Measurements from ENCODE around the gene OR1J2. TPM values are rescaled to one million over a fixed set of nuclear protein-coding genes. Genes with fewer than 3 reads are reported as not detected.

OR1J2 gene
- total and polyA plus RNA-seq, 2 of the 4 experiments (the other 2 are of a cell fraction): not detected

GRCh38 chr9:122538757-122539156 is 28.2 kb downstream of the OR1J2 start:
- no peak overlapping the region for H3K14ac ChIP-seq (replicated peaks; ENCODE audit: low read depth, low read length)
- H3K9me1 ChIP-seq (ENCODE audit: insufficient read depth, low read length): no peaks in the 10 kb centered on the region
- CTCF ChIA-PET: no interaction called here
- no peak overlapping the region for H4K8ac ChIP-seq (ENCODE audit: low read depth in 2 of 2, low read length in 2 of 2)
- H3K36me3 ChIP-seq (ENCODE audit: control insufficient read depth, insufficient read depth, low read length): no peaks in the 10 kb centered on the region
- H3K4me1 ChIP-seq (ENCODE audit: control insufficient read depth, insufficient read depth, low read length): no peaks in the 10 kb centered on the region
- no peak overlapping the region for H3K56ac ChIP-seq (ENCODE audit: extremely low read depth, insufficient read depth, low read length)
- no peak overlapping the region for H2AK5ac ChIP-seq (ENCODE audit: low read depth, low read length)
- H4K91ac ChIP-seq (ENCODE audit: insufficient read depth, low read depth, low read length): no peak overlapping the region
- no peak overlapping the region for H3K4me2 ChIP-seq (ENCODE audit: low read depth, low read length)
- TF ChIP-seq ELK1 (IDR thresholded peaks at IDR 0.05; ENCODE audit: borderline replicate concordance, low read depth, low read length) (no peak), CEBPB (IDR thresholded peaks at IDR 0.05; ENCODE audit: low read depth, low read length) (peak; percentile 33; the same call in 1 of the 2 replicates)
- H3K18ac ChIP-seq (ENCODE audit: low read depth, low read length): no peak overlapping the region
- in situ Hi-C loops (cut with MboI; ENCODE audit: low sequenced_read_pairs): no loop called here
- intact Hi-C loops (cut with micrococcal nuclease): no loop called here
- no peaks in the 10 kb centered on the region for H4K20me1 ChIP-seq (ENCODE audit: insufficient read depth, low read length)
- H3K23ac ChIP-seq (ENCODE audit: low read depth, low read length): no peak overlapping the region
- dilution Hi-C loops (cut with HindIII; ENCODE audit: low sequenced_read_pairs, unreplicated experiment): no loop called here
- H2BK20ac ChIP-seq (ENCODE audit: low read depth, low read length): no peak overlapping the region
- WGBS, 2 experiments (ENCODE audit: extremely low coverage in 2 of 2, insufficient read length in 1 of 2): no CpG with 5 or more reads among the region's 2 CpGs
- H3K4ac ChIP-seq (ENCODE audit: low read depth, low read length): no peak overlapping the region
- no peaks in the 10 kb centered on the region for H3K27me3 ChIP-seq (ENCODE audit: control insufficient read depth, insufficient read depth, low read length)
- no TSS peak for BruUV-seq (replicated peaks)
- no peak overlapping the region for H2AK9ac ChIP-seq (replicated peaks; ENCODE audit: low read depth, low read length, poor library complexity)
- no peak overlapping the region for H4K5ac ChIP-seq (ENCODE audit: low read depth, low read length)
- H3K4me3 ChIP-seq (ENCODE audit: insufficient read depth, low read depth, low read length): no peak overlapping the region
- ATAC-seq (ENCODE audit: low read depth): no peak
- no peak overlapping the region for H2AFZ ChIP-seq (replicated peaks; ENCODE audit: low read length, poor library complexity)
- POLR2A ChIA-PET (ENCODE audit: unreplicated experiment): no interaction called here
- H2BK5ac ChIP-seq (ENCODE audit: low read depth, low read length, poor library complexity, severe bottlenecking): no peak overlapping the region
- no peak overlapping the region for H3K27ac ChIP-seq (ENCODE audit: insufficient read depth, low read length)
- H3K9ac ChIP-seq (ENCODE audit: low read depth, low read length): no peak overlapping the region
- no peaks in the 10 kb centered on the region for H3K79me1 ChIP-seq (ENCODE audit: low read depth in 1 of 2, low read length in 2 of 2)
- DNase-seq: no peak
- no peaks in the 10 kb centered on the region for H3K9me3 ChIP-seq (ENCODE audit: control insufficient read depth, insufficient read depth, low read length)
- no peak overlapping the region for H2BK120ac ChIP-seq (ENCODE audit: low read depth, low read length)
- no peak overlapping the region for H2BK15ac ChIP-seq (ENCODE audit: low read depth, low read length)

Measured in IMR-90 (cell line).